HG03457 (cell line): ENCODE measurements around the gene IQCH.
A peak's percentile ranks its signal among the peaks of the same experiment; 100 is the strongest.

Source experiments
- ATAC-seq: cut with Tn5 transposase; IDR thresholded peaks from one replicate; pipeline ENCODE4 v1.9.1; 2021; ENCODE audit warnings: moderate number of reproducible peaks; ENCODE audit not compliant: unreplicated experiment

The IQCH gene

GRCh38 chr15:67254238-67255175 lies at the start of gene IQCH, which contains the start of gene AAGAB:
Gene IQCH (plus strand): TSS chr15:67254786. CDS start chr15:67254897, 111 bp downstream.
Gene AAGAB (minus strand): TSS chr15:67254661. CDS start chr15:67254631, 30 bp downstream.
- peak; percentile 75 for ATAC-seq

- no peak for ATAC-seq
Observed at GRCh38 chr15:67207555-67208207, 46.9 kb upstream of the IQCH start.

DNA sequence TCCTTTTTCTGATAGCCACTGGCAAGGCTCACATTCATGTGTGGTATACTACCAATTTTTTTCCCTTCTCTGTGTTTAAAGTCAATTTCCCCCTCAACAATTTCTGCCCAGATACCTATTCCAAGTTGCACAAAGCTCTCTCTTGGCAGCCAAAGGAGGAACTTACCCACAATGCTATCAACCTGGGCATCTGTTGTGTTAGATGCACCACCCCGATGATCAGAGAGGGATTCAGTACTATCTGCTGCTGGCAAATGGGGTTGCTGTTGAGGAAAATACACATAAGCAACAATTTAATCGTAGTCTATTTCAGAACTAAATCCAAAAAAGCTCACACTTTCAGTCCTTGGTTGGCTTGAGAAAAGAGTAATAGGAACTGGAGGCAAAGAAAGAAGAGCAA lies 46.2 kb upstream of the IQCH start:
- no peak for ATAC-seq

DNA sequence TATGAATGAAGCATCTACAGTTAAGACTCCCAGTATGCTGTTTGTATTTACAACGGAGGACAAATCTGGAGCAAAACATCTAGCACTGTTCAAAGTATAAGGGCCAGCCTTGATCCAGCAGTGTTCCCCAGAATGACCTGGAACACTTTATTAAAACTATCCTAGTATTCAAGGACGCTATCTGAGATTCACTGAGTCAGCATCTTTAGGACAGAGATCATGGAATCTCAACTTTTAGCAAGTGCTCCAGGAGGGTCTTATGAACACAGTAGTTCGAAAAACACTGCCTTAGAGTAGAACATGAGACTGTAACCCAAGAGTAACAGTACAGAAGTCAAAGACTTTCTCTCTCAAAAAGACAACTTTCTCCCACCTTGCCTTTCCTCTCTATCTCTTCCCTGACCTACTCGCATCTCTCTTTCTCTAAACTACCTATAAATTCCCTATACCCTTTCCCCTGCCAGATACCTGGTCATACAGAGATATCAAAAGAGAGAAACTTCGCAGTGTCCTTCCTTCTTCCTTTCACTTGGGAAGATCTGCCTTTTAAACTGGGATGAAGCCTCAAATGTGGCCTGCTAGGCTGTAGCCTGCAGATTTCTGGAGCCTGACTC lies 43.9 kb upstream of the IQCH start:
- no peak for ATAC-seq

GRCh38 chr15:67212684-67213367 lies 41.8 kb upstream of the IQCH start:
- no peak for ATAC-seq

GRCh38 chr15:67215102-67215501 lies 39.5 kb upstream of the IQCH start:
- no peak for ATAC-seq

DNA sequence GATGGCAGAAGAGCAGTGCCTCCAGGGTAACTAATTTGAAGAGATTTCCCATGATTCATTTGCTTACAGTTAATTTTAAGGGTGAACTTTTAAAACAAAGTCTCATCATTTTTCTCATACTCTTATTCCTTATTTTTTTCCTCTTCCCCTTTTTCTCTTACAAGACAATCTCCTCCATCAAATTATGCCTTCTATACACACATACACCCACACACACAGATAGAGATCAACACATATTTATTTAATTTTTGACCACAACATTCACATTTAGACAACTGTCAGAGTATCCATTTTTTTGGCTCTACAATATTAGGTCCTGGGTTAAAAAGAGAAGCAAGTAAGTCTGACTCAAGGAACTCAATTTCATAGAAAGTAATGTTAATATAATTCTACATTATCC lies 37.7 kb upstream of the IQCH start:
- no peak for ATAC-seq

DNA sequence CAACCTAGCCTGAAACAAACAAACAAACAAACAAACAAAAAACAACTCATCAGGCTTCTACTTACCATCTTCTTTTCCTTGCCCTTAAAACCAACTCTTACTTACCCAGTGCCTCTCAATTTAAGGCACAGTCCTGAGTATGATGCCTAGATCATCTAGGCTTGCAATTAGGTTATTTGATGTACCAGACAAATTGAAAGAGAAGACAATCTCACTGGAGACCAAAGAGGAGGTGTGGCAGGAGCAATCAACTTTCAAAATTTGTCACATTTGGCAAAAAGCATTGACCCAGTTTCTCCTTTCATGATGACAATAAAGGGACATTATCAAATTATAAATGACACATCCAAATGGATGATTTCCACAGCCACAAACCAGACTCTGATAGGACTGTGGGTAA lies 36.2 kb upstream of the IQCH start:
- ATAC-seq = no peak

GRCh38 chr15:67219288-67219687 lies 35.3 kb upstream of the IQCH start:
- ATAC-seq = no peak

DNA sequence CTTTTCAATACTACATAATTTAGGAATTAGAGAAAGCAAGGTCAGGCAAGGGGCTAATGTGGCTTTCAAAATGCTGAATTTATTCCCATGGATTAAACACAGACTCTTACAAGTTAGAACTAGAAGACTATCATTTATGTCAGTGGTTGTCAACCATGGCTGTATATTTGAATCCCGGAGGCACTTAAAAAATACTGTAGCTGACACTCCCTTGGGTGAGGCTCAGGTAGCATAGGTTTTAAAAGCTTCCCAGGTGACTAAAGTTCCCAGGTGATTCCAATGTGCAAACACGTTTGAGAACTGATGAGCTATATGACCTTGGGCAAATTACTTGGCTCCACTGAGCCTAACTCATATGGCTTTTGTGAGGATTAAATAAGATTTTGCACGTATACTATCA lies 29.7 kb upstream of the IQCH start:
- no peak for ATAC-seq

GRCh38 chr15:67225336-67225735 lies 29.2 kb upstream of the IQCH start:
- ATAC-seq = no peak

- ATAC-seq = no peak
Observed at GRCh38 chr15:67227431-67227830, 27.2 kb upstream of the IQCH start.

DNA sequence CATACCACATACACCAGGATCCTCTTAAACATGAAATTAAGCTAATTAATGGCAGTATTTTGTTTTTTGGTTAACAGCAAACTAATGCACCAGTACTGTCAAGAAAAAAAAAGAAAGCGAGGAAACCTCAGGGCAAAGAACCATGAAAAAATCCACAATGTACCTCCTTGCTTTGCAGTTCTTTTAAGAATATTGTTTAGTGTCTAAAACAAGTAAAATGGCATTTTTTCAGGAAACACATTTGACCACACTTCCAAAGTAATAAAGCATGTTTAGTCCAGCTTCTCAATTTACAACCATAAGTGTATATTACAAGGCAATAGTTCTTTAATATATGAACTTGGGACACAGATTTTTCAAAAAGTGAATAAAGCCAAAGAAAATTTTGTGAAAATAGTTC lies 26.7 kb upstream of the IQCH start:
- no peak for ATAC-seq

DNA sequence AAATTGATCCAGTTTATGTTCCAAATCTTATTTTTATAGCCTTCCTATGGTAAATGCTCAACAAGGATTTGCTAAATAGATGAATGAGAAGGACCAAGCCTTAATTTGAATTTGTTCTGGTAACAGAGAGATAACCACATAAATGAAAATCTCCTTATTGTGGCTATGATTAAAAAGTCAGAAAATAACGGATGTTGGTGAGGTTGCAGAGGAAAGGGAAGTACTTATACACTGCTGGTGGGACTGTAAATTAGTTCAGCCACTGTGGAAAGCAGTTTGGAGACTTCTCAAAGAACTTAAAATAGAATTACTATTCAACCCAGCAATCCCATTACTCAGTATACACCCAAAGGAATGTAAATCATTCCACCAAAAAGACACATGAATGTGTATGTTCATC lies 26.3 kb upstream of the IQCH start:
- ATAC-seq = no peak

DNA sequence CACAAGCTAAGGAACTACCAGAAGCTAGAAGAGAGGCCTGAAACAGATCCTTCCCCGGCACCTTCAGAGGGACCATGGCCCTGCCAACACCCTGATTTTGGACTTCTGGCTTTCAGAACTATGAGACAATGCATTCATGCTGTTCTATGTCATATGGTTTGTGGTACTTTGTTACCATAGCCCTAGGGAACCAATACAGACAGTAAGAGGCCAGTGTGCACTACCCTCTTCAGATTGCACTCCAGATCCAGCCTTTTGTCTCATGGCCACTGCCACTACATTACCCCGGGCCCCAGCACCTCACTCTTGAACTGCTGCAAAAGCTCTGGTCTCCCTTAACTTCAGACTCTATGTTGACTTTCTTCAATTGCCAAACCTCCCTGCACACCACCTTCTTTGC lies 24.1 kb upstream of the IQCH start:
- ATAC-seq = no peak

DNA sequence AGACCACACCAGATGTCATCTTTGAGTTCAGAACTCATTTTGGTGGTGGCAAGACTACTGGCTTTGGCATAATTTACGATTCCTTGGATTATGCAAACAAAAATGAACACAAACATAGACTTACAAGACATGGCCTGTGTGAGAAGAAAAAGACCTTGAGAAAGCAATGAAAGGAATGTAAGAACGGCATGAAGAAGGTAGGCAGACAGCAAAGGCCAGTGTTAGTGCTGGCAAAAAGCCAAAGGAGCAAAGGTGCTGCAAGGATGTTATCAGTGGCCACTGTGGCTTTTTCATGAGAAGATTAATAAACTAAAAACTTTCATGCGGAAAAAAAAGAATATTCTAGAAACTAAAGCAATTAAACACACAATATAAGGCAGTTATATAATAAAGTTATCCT lies 22.0 kb upstream of the IQCH start:
- no peak for ATAC-seq

DNA sequence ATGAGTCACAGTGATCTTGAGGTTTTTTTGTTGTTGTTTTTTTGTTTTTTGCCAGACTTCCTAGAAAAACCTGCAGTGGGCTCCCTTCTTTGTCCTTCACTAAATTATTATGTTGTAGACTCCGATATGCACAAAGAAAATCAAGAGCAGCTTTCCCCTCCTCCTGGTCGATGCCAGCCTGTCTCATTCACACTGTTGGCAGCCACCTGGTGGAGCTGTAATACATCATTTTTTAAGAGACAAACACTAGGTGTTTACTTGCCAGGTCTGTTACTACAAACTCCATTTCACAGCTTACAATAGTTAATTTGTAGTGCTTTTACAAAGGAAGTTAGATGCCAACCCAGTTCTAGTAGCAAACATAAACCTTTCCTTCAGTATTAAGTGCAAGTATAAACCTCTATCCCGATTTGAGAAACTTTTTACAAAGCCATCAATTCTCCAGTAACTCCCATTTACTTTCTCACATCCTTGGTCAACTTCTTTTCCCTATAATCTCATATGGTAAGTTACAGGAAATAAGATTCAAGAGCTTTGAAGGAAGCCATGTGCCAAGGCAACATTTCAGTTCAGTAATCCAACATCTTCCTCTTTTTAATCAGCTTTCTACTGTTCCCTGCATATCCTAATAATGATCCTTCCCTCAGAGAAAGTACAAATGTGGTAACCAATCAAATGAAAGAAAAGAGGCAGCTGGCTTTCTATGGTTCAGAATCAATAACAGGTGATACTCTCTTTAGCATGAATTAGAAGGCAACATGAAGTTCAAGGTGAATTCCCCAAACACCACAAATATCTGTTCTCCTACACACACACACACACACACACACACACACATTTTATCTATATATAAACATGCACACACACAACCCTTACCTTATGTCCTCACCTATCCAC lies 14.1 kb upstream of the IQCH start:
- no peak for ATAC-seq

- ATAC-seq = peak; percentile 49
Observed at GRCh38 chr15:67241132-67241855, 13.3 kb upstream of the IQCH start.

DNA sequence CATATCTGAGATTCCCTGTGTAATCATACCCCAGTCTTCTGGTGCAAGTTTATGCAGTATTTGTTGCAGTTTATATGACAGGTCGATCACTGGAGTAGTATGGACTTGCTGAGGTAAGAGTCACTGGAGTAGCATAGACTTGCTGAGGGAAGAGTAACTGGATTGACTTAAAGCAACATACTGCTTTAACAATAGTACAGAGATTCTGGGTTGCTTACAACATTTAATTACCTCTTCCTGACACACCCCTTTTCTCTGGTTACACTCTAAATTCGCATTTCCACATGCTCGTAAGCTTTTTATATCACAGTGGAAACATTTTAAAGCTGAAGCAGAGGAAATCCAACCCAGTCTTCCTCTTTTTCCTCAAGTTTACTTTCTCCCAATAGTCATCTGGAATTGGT lies 11.9 kb upstream of the IQCH start:
- ATAC-seq = no peak
